ENCODE results near the gene LRRD1.

LRRD1 gene

GRCh38 chr7:92115821-92116220 lies 63.1 kb downstream of the LRRD1 start:
- Histone ChIP-seq H3K27ac (ENCODE audit: extremely low read depth, low read depth, low read length) (no peak overlapping the region), H3K4me3 (ENCODE audit: low read depth, low read length) (no peak overlapping the region), H3K36me3 (ENCODE audit: control insufficient read depth in 2 of 2, insufficient read depth in 1 of 2, low read length in 2 of 2) (peaks cover 26 to 40% of the 10 kb centered on the region in 2 experiments), H3K9me3 (ENCODE audit: control insufficient read depth, insufficient read depth, low read depth, low read length) (no peaks in the 10 kb centered on the region), H3K4me1 (ENCODE audit: control insufficient read depth, insufficient read depth, low read length) (no peaks in the 10 kb centered on the region)
- TF ChIP-seq ZNF133 (tag by site-specific recombination; IDR thresholded peaks at IDR 0.05) (no peak), ZNF658 (tag by site-specific recombination; IDR thresholded peaks at IDR 0.05) (no peak), HOXD13 (CRISPR knock-in tag; IDR thresholded peaks at IDR 0.05; ENCODE audit: borderline replicate concordance) (no peak), ZNF433 (tag by site-specific recombination; IDR thresholded peaks at IDR 0.05; ENCODE audit: low read depth) (no peak), PRDM4 (tag by site-specific recombination; IDR thresholded peaks at IDR 0.05) (no peak), ZNF626 (tag by site-specific recombination; IDR thresholded peaks at IDR 0.05) (no peak), ZNF19 (tag by site-specific recombination; IDR thresholded peaks at IDR 0.05; ENCODE audit: low read depth) (no peak), ZNF37A (tag by site-specific recombination; IDR thresholded peaks at IDR 0.05) (no peak), KLF7 (tag by site-specific recombination; IDR thresholded peaks at IDR 0.05; ENCODE audit: borderline replicate concordance) (no peak), TSHZ1 (tag by site-specific recombination; IDR thresholded peaks at IDR 0.05; ENCODE audit: borderline replicate concordance) (no peak), ZNF341 (tag by site-specific recombination; IDR thresholded peaks at IDR 0.05; ENCODE audit: low read depth) (no peak)
- ChIA-PET CTCF (interaction anchor here (0.6 kb wide), 1 partner anchor 15 kb away, joined by 3 read pairs; no protein-coding TSS in a partner anchor), POLR2A (interaction anchor here (1.4 kb wide), 1 partner anchor 18 kb away, joined by 5 read pairs; the partner anchor contains the start of gene CYP51A1)

GRCh38 chr7:92110857-92111256 lies 68.1 kb downstream of the LRRD1 start:
- TF ChIP-seq ZNF248 (tag by site-specific recombination; IDR thresholded peaks at IDR 0.05) (no peak), ZBTB6 (tag by site-specific recombination; IDR thresholded peaks at IDR 0.05) (no peak), ZNF548 (tag by site-specific recombination; IDR thresholded peaks at IDR 0.05) (no peak), ZBTB21 (tag by site-specific recombination; IDR thresholded peaks at IDR 0.05) (no peak)
- CTCF ChIA-PET = no interaction called here
- Histone ChIP-seq H3K4me1 (ENCODE audit: control insufficient read depth, insufficient read depth, low read length) (no peaks in the 10 kb centered on the region), H3K4me3 (ENCODE audit: low read depth, low read length) (no peak overlapping the region), H3K9me3 (ENCODE audit: control insufficient read depth, insufficient read depth, low read depth, low read length) (no peaks in the 10 kb centered on the region), H3K36me3 (ENCODE audit: control insufficient read depth in 2 of 2, insufficient read depth in 1 of 2, low read length in 2 of 2) (peaks cover 24 to 33% of the 10 kb centered on the region in 2 experiments), H3K27ac (ENCODE audit: extremely low read depth, low read depth, low read length) (no peak overlapping the region)
- POLR2A ChIA-PET = no interaction called here

GRCh38 chr7:92108821-92109220 lies 70.1 kb downstream of the LRRD1 start:
- POLR2A ChIA-PET = no interaction called here
- H3K27ac ChIP-seq (ENCODE audit: extremely low read depth, low read depth, low read length) = no peak overlapping the region
- H3K36me3 ChIP-seq (ENCODE audit: control insufficient read depth in 2 of 2, insufficient read depth in 1 of 2, low read length in 2 of 2) = peaks cover 21 to 34% of the 10 kb centered on the region in 2 experiments
- no peaks in the 10 kb centered on the region for H3K4me1 ChIP-seq (ENCODE audit: control insufficient read depth, insufficient read depth, low read length)
- H3K9me3 ChIP-seq (ENCODE audit: control insufficient read depth, insufficient read depth, low read depth, low read length) = no peaks in the 10 kb centered on the region
- CTCF ChIA-PET = no interaction called here
- no peak overlapping the region for H3K4me3 ChIP-seq (ENCODE audit: low read depth, low read length)
- no peak for TF ChIP-seq ZSCAN23 (tag by site-specific recombination; IDR thresholded peaks at IDR 0.05)
- TF ChIP-seq ZNF341 (tag by site-specific recombination; IDR thresholded peaks at IDR 0.05; ENCODE audit: low read depth) = no peak
- TF ChIP-seq ZNF514 (tag by site-specific recombination; IDR thresholded peaks at IDR 0.05) = no peak
- TF ChIP-seq ZNF837 (tag by site-specific recombination; IDR thresholded peaks at IDR 0.05) = no peak
- TF ChIP-seq ZNF660 (tag by site-specific recombination; IDR thresholded peaks at IDR 0.05) = no peak
- TF ChIP-seq WT1 (tag by site-specific recombination; IDR thresholded peaks at IDR 0.05) = no peak
- no peak for TF ChIP-seq ELK4 (IDR thresholded peaks at IDR 0.05; ENCODE audit: borderline replicate concordance, low read depth, low read length)
- no peak for TF ChIP-seq PATZ1 (tag by site-specific recombination; IDR thresholded peaks at IDR 0.05)
